ENCODE results near the gene SAG.

GRCh38 chr2:233369897-233370685, 62.5 kb downstream of the SAG start:
- TF ChIP-seq, protein P1, sequence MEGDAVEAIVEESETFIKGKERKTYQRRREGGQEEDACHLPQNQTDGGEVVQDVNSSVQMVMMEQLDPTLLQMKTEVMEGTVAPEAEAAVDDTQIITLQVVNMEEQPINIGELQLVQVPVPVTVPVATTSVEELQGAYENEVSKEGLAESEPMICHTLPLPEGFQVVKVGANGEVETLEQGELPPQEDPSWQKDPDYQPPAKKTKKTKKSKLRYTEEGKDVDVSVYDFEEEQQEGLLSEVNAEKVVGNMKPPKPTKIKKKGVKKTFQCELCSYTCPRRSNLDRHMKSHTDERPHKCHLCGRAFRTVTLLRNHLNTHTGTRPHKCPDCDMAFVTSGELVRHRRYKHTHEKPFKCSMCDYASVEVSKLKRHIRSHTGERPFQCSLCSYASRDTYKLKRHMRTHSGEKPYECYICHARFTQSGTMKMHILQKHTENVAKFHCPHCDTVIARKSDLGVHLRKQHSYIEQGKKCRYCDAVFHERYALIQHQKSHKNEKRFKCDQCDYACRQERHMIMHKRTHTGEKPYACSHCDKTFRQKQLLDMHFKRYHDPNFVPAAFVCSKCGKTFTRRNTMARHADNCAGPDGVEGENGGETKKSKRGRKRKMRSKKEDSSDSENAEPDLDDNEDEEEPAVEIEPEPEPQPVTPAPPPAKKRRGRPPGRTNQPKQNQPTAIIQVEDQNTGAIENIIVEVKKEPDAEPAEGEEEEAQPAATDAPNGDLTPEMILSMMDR (IDR thresholded peaks at IDR 0.05 in 4 of 5, conservative IDR thresholded peaks at IDR 0.05 in 1 of 5): no peak
- no peak for TF ChIP-seq POLR2A (IDR thresholded peaks at IDR 0.05)

Data from gastrocnemius medialis (tissue), 4 donors.